GM21786 (cell line): Measurements from ENCODE around the gene SCARB1.

Source experiments
- ATAC-seq: cut with Tn5 transposase; IDR thresholded peaks from one replicate; pipeline ENCODE4 v1.9.1; 2021; ENCODE audit not compliant: unreplicated experiment

SCARB1 gene

DNA sequence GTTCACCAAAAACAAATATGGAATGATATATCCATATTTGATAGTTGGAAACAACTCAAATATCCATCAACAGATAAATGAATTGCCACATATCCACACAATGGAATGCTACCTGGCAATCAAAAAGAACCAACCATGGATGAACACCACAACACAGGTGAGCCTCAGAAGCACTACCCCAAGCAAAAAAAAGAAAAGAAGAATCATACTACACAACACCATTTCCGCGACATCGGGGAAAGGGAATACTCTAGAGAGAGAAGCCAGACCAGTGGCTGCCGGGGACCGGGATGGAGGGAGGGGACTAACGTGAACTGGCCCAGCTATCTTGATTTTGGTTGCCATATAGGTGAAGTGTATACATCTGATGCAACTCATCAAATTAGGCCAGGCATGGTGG lies 41.4 kb downstream of the SCARB1 start:
- no peak for ATAC-seq

DNA sequence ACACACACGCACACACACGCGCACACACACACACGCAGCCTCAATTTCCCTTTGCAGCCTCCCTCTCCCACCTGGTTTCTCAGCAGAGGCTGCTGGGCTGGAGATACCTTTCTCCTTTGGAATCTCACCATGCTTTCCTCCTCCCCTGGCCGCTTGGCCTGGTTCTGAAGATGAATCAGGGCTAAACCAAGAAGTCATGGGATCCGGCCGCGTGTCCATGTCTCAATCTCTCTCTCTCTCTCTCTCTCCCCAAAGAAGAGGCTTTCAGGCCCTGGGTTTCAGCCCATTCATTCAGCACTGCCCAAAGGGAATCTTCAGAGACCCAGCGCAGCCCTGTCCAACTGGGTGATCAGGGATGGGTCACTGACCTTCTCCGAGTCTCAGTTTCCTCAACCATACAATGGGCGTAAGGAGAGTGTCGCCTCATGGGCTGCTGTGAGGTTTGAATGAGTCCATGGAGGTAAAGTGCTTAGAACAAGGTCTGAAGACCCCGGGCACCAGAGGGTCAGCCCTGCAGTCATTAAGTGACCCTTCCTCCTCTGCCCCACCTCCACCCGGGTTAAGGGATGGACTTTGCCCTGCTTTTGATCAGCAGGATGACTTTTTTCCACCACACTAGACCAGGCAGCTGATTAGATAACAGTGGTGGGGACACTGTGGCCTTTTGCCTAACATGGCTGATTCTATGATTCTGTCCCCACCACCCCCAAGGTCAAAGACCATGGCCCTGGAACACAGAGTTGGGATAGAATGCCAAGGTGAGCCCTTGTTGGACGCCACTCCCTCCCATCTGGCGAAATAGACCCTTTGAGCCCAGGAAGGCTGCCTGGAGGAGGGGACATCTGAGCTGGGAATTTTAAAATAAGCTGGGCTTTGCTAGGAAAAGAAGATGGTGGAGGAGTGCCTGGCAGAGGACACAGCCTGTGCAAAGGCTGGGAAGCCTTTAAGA lies 42.1 kb downstream of the SCARB1 start:
- ATAC-seq, result no peak

- ATAC-seq, result no peak
Measured at GRCh38 chr12:124820199-124820598, 43.5 kb downstream of the SCARB1 start.

DNA sequence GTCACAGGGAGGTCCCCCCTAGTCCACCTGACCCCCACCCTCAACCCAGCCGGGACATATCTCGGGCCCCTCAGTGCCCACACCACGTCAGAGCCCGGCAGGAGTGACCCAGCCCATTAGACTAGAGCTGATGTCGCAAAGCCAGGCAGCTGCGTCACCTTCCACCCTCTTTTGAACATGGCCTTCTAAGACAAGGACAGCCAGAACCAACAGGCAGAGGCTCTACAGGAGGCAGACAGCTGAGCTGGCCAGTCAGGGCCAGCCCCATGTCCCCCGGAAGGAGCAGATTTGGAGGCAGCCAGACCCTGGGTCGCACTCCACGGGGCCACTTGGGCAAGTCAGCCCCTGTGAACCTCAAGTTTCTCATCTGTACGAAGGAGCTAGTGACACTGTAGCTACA lies 44.1 kb downstream of the SCARB1 start:
- ATAC-seq, result no peak

- ATAC-seq, result no peak
Measured at GRCh38 chr12:124819080-124819479, 44.6 kb downstream of the SCARB1 start.

DNA sequence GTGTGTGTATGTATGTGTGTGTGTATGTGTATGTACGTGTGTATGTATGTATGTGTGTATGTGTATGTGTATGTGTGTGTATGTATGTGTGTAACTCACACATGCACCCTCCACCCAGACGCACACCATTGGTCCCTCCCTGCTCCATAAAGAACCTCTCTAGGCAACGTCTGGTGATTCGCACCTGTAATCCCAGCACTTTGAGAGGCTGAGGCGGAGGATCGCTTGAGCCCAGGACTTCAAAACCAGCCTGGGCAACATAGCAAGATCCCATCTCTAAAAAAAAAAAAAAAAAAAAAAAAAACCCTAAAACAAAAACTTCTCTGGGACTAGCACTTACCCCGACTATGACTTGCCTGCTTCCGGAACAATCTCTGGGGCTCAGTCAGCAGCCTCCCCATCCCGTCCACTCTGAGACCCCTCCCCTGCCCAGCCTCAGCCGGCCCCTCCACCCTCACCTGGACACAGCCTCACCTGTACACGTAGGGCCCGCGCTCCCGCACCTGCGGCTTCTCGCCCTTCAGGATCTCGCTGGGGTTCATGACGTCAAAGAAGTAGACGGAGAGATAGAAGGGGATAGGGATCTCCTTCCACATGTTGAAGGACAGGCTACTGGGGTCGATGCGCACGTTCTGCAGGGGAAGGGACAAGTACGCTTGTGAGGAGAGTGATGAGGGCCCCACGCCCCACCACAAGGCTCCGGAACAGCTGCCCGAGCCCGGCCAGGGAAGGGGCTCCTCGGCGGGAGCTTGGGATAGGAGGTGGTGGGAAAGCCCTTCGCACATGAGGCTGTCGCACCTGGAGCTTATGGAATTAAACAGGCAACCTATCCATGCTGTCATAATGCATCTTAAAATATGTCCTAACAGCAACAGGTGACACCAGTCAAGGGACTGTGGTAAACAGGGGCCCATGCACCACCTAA lies 46.3 kb downstream of the SCARB1 start:
- no peak for ATAC-seq

- ATAC-seq, result no peak
Measured at GRCh38 chr12:124816295-124816854, 47.3 kb downstream of the SCARB1 start.

DNA sequence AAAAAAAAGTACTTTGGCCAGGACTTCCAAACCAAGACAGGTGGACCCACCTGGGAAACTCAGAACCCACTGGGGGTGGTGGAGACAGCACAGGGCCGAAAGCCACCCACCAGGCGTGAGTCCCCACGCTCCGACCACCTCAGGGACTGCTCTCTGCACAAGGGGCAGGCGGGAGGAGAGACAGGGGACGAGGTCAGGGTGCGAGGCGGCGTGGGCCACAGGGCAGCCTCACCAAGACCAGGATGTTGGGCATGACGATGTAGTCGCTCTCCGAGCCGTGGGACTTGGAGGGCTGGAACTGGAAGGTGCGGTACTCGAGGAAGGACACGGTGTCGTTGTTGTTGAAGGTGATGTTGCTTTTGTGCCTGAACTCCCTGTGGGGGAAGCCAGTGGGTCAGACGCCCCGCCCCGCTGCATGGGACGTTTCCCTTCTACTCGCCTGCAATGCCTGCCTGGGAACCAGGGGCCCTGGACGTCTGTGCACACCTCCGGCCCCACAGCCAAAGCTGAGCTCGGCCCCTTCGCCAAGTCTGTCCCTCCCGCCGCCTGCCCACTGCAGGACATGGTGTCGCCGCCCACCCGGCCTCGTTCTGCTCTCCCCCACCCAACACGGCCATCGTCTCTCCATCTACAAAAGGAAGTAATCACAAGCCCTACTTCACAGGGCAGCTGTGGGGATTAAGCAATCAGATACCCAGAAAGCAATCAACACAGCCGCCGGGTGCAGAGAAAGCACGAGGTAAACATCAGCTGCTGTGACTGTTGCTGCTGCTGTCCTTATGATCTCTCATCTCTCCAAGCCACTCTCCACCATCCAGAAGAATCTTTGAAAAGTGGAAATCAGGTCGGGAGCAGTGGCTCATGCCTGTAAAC lies 48.7 kb downstream of the SCARB1 start:
- ATAC-seq, result no peak

DNA sequence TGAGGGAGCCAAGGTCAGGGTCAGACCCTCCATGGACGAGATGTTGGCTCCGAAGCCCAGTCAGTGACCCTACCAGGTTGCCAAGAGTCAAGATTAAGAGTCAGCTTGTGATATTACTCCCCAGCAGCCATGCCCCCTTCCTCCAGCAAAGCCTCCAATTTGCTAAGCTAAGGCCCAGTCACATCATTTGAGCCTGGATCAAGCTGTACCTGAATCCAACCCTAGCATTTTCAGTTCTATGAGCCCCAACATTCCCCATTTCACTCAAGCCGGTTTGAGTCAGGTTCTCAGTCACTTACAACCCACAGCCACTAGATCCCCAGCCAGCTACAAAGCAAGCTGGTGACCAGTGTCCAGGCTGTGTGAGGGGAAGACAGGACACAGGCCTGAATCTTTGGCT lies 49.9 kb downstream of the SCARB1 start:
- no peak for ATAC-seq

GRCh38 chr12:124812979-124813378 lies 50.7 kb downstream of the SCARB1 start:
- ATAC-seq, result no peak

DNA sequence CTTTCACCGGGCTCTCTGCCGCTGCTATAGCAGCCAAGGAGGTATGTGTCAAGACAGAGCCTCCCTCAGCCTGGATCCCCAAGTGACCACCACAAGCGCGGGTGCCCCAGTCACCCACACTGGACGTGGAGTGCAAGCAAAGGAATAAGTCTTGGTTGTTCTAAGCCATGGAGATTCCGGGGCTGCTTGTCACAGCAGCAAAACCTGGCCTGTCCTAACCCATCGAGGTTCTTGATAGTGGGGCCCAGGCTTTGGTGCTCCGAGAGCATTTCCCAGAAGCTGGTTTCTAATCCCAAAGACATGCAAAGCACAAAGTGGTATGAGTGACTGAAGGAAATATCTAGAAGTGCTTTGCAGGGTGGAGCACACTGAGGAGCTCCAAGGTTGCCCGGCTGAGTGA lies 51.3 kb downstream of the SCARB1 start:
- no peak for ATAC-seq

DNA sequence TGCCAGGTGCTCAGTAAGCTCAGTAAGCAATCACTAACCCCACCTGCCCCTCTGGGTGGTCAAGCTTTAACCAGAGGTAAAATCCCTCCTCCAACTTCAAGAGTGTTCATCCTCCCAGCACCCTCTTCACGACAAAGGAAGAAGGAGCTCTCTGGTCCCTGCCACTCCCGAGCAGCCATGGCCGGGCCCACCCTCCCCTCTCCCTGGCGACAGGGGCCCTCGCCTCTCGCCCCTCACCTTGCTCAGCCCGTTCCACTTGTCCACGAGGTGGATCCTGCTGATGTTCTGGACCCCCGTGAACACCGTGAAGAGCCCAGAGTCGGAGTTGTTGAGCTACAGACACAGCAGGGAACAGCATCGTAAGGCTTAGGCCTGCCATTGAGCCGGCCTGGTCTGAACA lies 52.0 kb downstream of the SCARB1 start:
- no peak for ATAC-seq

DNA sequence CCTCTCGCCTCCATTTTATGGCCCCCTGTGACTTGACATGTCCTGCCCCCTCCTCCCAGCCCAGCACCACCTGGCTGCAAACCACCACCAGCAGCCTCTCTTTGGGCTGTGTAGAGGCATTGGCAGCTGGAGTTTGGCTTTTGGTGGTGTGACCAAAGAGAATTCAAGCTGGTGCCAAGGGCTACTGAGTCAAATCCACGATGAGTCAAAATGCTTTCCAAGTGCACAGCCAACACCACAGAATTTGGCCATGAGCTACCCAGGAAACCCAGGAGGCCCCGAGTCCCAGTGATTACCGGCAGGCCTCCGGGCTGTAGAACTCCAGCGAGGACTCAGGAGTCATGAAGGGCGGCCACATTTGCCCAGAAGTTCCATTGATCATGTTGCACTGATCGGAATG lies 53.8 kb downstream of the SCARB1 start:
- ATAC-seq, result no peak

DNA sequence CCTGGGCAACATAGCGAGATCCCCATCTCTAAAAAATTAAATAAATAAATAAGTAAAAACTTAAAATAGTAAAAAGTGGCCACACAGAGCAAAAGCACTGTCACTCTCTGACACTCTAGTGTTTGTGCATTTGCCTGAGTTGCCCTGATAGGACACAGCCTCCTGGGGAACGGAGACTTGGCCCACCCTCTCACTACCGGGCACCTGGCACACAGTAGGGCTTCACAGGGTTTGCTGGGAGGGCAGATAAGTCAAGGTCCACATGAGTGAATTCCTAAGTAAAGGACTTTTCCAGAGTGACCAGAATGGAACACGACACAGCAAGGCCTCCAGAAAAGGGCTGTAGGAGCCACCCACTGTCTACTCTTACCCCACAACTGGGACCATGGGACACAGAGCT lies 54.3 kb downstream of the SCARB1 start:
- no peak for ATAC-seq

- ATAC-seq, result no peak
Measured at GRCh38 chr12:124808272-124808671, 55.4 kb downstream of the SCARB1 start.

DNA sequence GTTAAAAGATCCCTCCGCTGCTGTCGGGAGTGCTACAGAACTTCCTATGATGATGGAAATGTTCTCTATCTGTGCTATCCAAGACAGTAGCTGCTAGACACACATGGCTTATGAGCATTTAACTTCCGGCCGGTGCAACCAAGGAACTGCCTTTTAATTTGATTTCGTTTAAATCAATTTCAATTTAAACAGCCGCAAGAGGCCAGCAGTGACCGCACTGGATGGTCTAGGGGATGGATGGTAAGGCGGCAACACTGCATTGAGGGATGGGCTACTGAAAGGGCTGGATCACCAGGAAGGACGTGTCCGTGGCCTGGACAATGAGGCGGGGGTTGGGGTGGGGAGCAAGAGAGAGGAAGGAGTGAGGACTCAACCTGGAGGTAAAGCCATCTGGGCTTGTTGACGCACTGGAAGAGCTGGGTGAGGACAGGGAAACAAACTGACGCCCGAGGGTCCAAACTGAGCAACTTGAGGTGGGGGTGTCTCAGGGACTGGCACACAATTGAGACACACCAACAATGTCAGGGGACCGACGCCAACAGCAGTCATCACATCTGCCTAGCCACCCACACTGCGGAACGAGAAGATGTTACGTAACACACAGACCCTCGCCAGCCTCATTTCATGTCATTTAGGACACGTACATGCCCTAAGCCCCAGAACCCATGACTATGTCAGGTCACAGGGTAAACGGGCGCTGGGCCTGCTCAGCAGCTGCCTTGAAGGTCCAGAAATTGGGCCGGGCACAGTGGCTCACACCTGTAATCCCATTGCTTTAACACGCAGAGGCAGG lies 57.6 kb downstream of the SCARB1 start:
- ATAC-seq, result no peak

DNA sequence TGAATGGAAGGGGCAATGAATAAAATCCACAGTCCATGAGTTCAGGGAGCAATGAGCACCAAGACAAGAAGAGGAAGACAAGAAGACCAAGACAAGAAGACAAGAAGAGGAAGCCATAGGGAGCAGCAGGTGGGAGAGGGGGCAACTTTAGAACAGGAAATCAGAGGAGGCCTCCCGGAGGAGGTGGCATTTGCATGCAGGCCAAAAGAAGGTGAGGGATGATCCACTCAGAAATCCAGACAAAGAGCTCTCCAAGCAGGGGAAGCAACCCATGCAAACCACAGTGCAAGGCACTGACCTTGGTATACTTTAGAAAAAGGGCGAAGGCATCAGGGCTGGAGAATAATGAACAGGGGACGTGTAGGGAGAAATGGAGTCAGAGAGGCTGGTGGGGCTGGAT lies 58.6 kb downstream of the SCARB1 start:
- ATAC-seq, result no peak

GRCh38 chr12:124804011-124804621 lies 59.5 kb downstream of the SCARB1 start:
- no peak for ATAC-seq

DNA sequence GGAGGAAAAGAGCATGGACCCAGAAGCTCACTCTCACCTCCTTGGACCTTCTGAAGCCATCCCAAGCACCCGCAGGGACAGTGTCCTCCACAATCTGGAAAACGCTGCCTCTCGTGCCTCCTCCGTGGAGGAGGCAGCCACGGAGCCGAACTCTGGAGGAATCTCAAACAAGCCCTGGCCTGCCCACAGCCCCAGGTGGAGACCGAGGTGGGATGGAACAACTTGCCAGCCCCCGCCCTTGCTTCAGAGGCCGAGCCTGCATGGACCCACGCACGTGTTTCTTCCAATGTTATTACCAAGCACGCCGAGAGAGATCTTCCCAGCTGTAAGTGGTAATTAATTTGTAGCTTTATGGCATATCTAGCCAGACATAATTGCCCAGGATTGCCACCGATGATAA lies 61.3 kb downstream of the SCARB1 start:
- no peak for ATAC-seq
